ENCODE measurements around the gene PLBD1.

GRCh38 chr12:14589169-14590004 is 21.7 kb upstream of the PLBD1 start:
- TF ChIP-seq POLR2A (IDR thresholded peaks at IDR 0.05; ENCODE audit: low read length) (no peak), GATA1 (IDR thresholded peaks at IDR 0.05; ENCODE audit: low read depth, low read length) (no peak)
